H1 (cell line): ENCODE measurements around the gene NDUFA13. TPM values are rescaled to one million over a fixed set of nuclear protein-coding genes. Genes with fewer than 3 reads are reported as not detected.

Experiments used
- CREB1 ChIP-seq: IDR thresholded peaks from 2 replicates; pipeline ENCODE4 v1.6.1; 2012; ENCODE audit warnings: inconsistent platforms
- EP300 ChIP-seq, 2 experiments: IDR thresholded peaks; 1 replicate in 1 of 2; 2 replicates in 1 of 2; pipeline ENCODE4 v1.6.1; 2011 to 2012; ENCODE audit warnings: low read depth in 2 of 2, low read length in 2 of 2, mild to moderate bottlenecking in 2 of 2, borderline replicate concordance in 1 of 2, inconsistent platforms in 1 of 2, moderate library complexity in 1 of 2
- FOSL1 ChIP-seq: IDR thresholded peaks from 2 replicates; pipeline ENCODE4 v1.6.1; 2011; ENCODE audit warnings: mild to moderate bottlenecking, low read depth, low read length, moderate library complexity; ENCODE audit not compliant: insufficient read depth
- HDAC2 ChIP-seq, 2 experiments: fragments of 300-600 bp in 1 of 2; sonication (generic) in 1 of 2; IDR thresholded peaks; 2 replicates each; pipeline ENCODE4 v1.6.1; 2011 to 2012; ENCODE audit warnings: low read depth in 2 of 2, low read length in 2 of 2, mild to moderate bottlenecking in 2 of 2, moderate library complexity in 2 of 2, borderline replicate concordance in 1 of 2, inconsistent platforms in 1 of 2
- HDAC6 ChIP-seq: IDR thresholded peaks from one replicate; pipeline ENCODE4 v1.7.1; 2012; ENCODE audit warnings: low read depth, mild to moderate bottlenecking, inconsistent platforms, low read length, moderate library complexity
- NANOG ChIP-seq: IDR thresholded peaks from 2 replicates; pipeline ENCODE4 v1.6.1; 2011; ENCODE audit warnings: low read length, low read depth, mild to moderate bottlenecking, inconsistent platforms; ENCODE audit not compliant: insufficient read depth, poor library complexity, severe bottlenecking
- NRF1 ChIP-seq: IDR thresholded peaks from 2 replicates; pipeline ENCODE4 v1.6.1; 2011; ENCODE audit warnings: mild to moderate bottlenecking, low read depth, low read length, improper control_type of control experiment
- YY1 ChIP-seq: IDR thresholded peaks from 2 replicates; pipeline ENCODE4 v1.6.1; 2011; ENCODE audit warnings: low read depth, mild to moderate bottlenecking, low read length
- ZNF274 ChIP-seq: IDR thresholded peaks from 2 replicates; pipeline ENCODE4 v1.7.0; 2012; ENCODE audit warnings: low read length, borderline replicate concordance; ENCODE audit errors: extremely low read depth
- polyA plus RNA-seq, 7 experiments: library from polyadenylated mRNA; depleted of rRNA in 3 of 7; stranded (reverse) in 5 of 7; unstranded in 2 of 7; fragments of >200 nt in 5 of 7; fragments of 200-250 nt in 2 of 7; gene quantifications; 1 replicate in 5 of 7; 2 replicates in 1 of 7; 4 replicates in 1 of 7; pipeline versions ENCODE4 v1.2.1 to v1.2.3, GENCODE V29; 2011 to 2013; ENCODE audit warnings: missing spikeins in 2 of 7, mixed read lengths in 2 of 7
- total RNA-seq: library from RNA; stranded (reverse); fragmentation: NEBNext Ultra II Directional; extraction: Animal tissue kit (Norgen Biotek cat#: 25700); gene quantifications from 2 replicates; pipeline ENCODE4 v1.2.1, GENCODE V29; 2021
- TF ChIP-seq, protein P1 (sequence below): fragments of 300-600 bp; sonication (generic); IDR thresholded peaks from 2 replicates; pipeline ENCODE4 v1.7.1; 2012; ENCODE audit warnings: low read length, moderate library complexity, mild to moderate bottlenecking, inconsistent platforms; ENCODE audit not compliant: insufficient replicate concordance

NDUFA13 gene
- total and polyA plus RNA-seq, 2 of the 8 experiments (the other 6 are each of a cell fraction or from before 2014, with no cell fraction given): 413 to 1,105 TPM

DNA sequence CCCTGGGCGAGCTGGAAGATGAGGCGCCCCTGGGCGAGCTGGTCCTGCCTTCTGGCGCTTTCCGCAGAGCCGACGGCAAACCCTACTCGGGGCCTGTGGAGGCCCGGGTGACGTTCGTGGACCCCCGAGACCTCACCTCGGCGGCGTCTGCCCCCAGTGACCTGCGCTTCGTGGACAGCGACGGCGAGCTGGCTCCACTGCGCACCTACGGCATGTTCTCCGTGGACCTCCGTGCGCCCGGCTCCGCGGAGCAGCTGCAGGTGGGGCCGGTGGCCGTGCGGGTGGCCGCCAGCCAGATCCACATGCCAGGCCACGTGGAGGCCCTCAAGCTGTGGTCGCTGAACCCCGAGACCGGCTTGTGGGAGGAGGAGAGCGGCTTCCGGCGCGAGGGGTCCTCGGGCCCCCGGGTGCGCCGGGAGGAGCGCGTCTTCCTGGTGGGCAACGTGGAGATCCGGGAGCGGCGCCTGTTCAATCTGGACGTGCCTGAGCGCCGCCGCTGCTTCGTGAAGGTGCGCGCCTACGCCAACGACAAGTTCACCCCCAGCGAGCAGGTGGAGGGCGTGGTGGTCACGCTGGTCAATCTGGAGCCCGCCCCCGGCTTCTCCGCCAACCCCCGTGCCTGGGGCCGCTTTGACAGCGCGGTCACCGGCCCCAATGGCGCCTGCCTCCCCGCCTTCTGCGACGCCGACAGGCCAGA lies 28.4 kb downstream of the NDUFA13 start (continued):
- TF ChIP-seq, protein P1, sequence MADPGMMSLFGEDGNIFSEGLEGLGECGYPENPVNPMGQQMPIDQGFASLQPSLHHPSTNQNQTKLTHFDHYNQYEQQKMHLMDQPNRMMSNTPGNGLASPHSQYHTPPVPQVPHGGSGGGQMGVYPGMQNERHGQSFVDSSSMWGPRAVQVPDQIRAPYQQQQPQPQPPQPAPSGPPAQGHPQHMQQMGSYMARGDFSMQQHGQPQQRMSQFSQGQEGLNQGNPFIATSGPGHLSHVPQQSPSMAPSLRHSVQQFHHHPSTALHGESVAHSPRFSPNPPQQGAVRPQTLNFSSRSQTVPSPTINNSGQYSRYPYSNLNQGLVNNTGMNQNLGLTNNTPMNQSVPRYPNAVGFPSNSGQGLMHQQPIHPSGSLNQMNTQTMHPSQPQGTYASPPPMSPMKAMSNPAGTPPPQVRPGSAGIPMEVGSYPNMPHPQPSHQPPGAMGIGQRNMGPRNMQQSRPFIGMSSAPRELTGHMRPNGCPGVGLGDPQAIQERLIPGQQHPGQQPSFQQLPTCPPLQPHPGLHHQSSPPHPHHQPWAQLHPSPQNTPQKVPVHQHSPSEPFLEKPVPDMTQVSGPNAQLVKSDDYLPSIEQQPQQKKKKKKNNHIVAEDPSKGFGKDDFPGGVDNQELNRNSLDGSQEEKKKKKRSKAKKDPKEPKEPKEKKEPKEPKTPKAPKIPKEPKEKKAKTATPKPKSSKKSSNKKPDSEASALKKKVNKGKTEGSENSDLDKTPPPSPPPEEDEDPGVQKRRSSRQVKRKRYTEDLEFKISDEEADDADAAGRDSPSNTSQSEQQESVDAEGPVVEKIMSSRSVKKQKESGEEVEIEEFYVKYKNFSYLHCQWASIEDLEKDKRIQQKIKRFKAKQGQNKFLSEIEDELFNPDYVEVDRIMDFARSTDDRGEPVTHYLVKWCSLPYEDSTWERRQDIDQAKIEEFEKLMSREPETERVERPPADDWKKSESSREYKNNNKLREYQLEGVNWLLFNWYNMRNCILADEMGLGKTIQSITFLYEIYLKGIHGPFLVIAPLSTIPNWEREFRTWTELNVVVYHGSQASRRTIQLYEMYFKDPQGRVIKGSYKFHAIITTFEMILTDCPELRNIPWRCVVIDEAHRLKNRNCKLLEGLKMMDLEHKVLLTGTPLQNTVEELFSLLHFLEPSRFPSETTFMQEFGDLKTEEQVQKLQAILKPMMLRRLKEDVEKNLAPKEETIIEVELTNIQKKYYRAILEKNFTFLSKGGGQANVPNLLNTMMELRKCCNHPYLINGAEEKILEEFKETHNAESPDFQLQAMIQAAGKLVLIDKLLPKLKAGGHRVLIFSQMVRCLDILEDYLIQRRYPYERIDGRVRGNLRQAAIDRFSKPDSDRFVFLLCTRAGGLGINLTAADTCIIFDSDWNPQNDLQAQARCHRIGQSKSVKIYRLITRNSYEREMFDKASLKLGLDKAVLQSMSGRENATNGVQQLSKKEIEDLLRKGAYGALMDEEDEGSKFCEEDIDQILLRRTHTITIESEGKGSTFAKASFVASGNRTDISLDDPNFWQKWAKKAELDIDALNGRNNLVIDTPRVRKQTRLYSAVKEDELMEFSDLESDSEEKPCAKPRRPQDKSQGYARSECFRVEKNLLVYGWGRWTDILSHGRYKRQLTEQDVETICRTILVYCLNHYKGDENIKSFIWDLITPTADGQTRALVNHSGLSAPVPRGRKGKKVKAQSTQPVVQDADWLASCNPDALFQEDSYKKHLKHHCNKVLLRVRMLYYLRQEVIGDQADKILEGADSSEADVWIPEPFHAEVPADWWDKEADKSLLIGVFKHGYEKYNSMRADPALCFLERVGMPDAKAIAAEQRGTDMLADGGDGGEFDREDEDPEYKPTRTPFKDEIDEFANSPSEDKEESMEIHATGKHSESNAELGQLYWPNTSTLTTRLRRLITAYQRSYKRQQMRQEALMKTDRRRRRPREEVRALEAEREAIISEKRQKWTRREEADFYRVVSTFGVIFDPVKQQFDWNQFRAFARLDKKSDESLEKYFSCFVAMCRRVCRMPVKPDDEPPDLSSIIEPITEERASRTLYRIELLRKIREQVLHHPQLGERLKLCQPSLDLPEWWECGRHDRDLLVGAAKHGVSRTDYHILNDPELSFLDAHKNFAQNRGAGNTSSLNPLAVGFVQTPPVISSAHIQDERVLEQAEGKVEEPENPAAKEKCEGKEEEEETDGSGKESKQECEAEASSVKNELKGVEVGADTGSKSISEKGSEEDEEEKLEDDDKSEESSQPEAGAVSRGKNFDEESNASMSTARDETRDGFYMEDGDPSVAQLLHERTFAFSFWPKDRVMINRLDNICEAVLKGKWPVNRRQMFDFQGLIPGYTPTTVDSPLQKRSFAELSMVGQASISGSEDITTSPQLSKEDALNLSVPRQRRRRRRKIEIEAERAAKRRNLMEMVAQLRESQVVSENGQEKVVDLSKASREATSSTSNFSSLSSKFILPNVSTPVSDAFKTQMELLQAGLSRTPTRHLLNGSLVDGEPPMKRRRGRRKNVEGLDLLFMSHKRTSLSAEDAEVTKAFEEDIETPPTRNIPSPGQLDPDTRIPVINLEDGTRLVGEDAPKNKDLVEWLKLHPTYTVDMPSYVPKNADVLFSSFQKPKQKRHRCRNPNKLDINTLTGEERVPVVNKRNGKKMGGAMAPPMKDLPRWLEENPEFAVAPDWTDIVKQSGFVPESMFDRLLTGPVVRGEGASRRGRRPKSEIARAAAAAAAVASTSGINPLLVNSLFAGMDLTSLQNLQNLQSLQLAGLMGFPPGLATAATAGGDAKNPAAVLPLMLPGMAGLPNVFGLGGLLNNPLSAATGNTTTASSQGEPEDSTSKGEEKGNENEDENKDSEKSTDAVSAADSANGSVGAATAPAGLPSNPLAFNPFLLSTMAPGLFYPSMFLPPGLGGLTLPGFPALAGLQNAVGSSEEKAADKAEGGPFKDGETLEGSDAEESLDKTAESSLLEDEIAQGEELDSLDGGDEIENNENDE: no peak
- TF ChIP-seq FOSL1 (no peak), YY1 (no peak), HDAC2 (IDR thresholded peaks at IDR 0.05; ENCODE audit: borderline replicate concordance in 1 of 2, low read depth in 2 of 2, low read length in 2 of 2) (no peak), HDAC6 (no peak), EP300 (IDR thresholded peaks at IDR 0.05; ENCODE audit: borderline replicate concordance in 1 of 2, low read depth in 2 of 2, low read length in 2 of 2) (no peak), NANOG (no peak), NRF1 (no peak), CREB1 (no peak), ZNF274 (no peak)
